Endometrium (tissue), 2 donors: ENCODE data around the gene BEGAIN.

Experiments
- FAIRE-seq: peaks from 2 replicates; lab custom pipeline; 2012; peaks lifted over from hg19 to GRCh38; lab: Jason Lieb, UNC
- donor health status: control.
- donor health status: control.

The BEGAIN gene

GRCh38 chr14:100549834-100550625 lies 37.2 kb downstream of the BEGAIN start:
- FAIRE-seq: no peak

GRCh38 chr14:100548939-100549338 lies 38.3 kb downstream of the BEGAIN start:
- no peak for FAIRE-seq

GRCh38 chr14:100548295-100548655 lies 38.9 kb downstream of the BEGAIN start:
- no peak for FAIRE-seq

- FAIRE-seq: no peak
Observed at GRCh38 chr14:100547633-100548294, 39.5 kb downstream of the BEGAIN start.

- no peak for FAIRE-seq
Observed at GRCh38 chr14:100546051-100546443, 41.2 kb downstream of the BEGAIN start.

- FAIRE-seq: no peak
Observed at GRCh38 chr14:100545359-100545758, 41.9 kb downstream of the BEGAIN start.

- no peak for FAIRE-seq
Observed at GRCh38 chr14:100544506-100545141, 42.6 kb downstream of the BEGAIN start.

- FAIRE-seq: no peak
Observed at GRCh38 chr14:100543471-100544455, 43.5 kb downstream of the BEGAIN start.

GRCh38 chr14:100542619-100543205 lies 44.5 kb downstream of the BEGAIN start:
- FAIRE-seq: no peak

GRCh38 chr14:100541621-100542560 lies 45.3 kb downstream of the BEGAIN start:
- no peak for FAIRE-seq

- no peak for FAIRE-seq
Observed at GRCh38 chr14:100540926-100541620, 46.1 kb downstream of the BEGAIN start.

GRCh38 chr14:100540141-100540925 lies 46.9 kb downstream of the BEGAIN start:
- FAIRE-seq: no peak

GRCh38 chr14:100539766-100540140 lies 47.5 kb downstream of the BEGAIN start:
- FAIRE-seq: no peak

- no peak for FAIRE-seq
Observed at GRCh38 chr14:100539003-100539660, 48.1 kb downstream of the BEGAIN start.

- FAIRE-seq: no peak
Observed at GRCh38 chr14:100538351-100539002, 48.7 kb downstream of the BEGAIN start.

GRCh38 chr14:100537446-100538350 lies 49.5 kb downstream of the BEGAIN start:
- FAIRE-seq: no peak
